Mesothelial cell of epicardium (in vitro differentiated cells): ENCODE data around the gene MCRIP2. TPM values are rescaled to one million over a fixed set of nuclear protein-coding genes. Genes with fewer than 3 reads are reported as not detected.

Experiments used
- DNase-seq, 2 experiments: peaks; one replicate each; pipeline ENCODE4 v3.0.0; 2021; ENCODE audit warnings: low spot score in 2 of 2; ENCODE audit not compliant: unreplicated experiment in 2 of 2
- H3K27ac Mint-ChIP-seq: 2 replicates; pipeline ENCODE4 v1.8.0; 2021; ENCODE audit warnings: mixed read lengths
- H3K27me3 Mint-ChIP-seq: 2 replicates; pipeline ENCODE4 v1.8.0; 2021; ENCODE audit warnings: low read depth, mixed read lengths
- H3K36me3 Mint-ChIP-seq: 2 replicates; pipeline ENCODE4 v1.8.0; 2021; ENCODE audit warnings: mixed read lengths
- H3K4me1 Mint-ChIP-seq: 2 replicates; pipeline ENCODE4 v1.8.0; 2021; ENCODE audit warnings: mixed read lengths
- H3K4me3 Mint-ChIP-seq: 2 replicates; pipeline ENCODE4 v1.8.0; 2021; ENCODE audit warnings: mild to moderate bottlenecking, moderate library complexity, mixed read lengths
- H3K9me3 Mint-ChIP-seq: 2 replicates; pipeline ENCODE4 v1.8.0; 2021; ENCODE audit warnings: mixed read lengths
- CTCF ChIP-seq: fragments of 200-600 bp; sonication (generic); IDR thresholded peaks from one replicate; pipeline ENCODE4 v1.5.0; 2021; ENCODE audit warnings: antibody characterized with exemption; ENCODE audit not compliant: unreplicated experiment
- total RNA-seq: library from RNA; stranded (reverse); gene quantifications from 3 replicates; pipeline ENCODE4 v1.2.1, GENCODE V29; 2021

MCRIP2 gene
- total RNA-seq, 1 donor from 2014 or later = 20.5 TPM

- no peaks in the 10 kb centered on the region for H3K27me3 Mint-ChIP-seq
- peaks cover 6% of the 10 kb centered on the region for H3K4me1 Mint-ChIP-seq
- no peak overlapping the region for H3K27ac Mint-ChIP-seq
- TF ChIP-seq CTCF = no peak
- no peak for DNase-seq
- no peaks in the 10 kb centered on the region for H3K9me3 Mint-ChIP-seq
- no peaks in the 10 kb centered on the region for H3K36me3 Mint-ChIP-seq
- peak overlapping the region; percentile 98 for H3K4me3 Mint-ChIP-seq
Measured at GRCh38 chr16:637081-638018, 4.3 kb upstream of the MCRIP2 start.

- no peaks in the 10 kb centered on the region for H3K9me3 Mint-ChIP-seq
- no peak for DNase-seq
- H3K4me1 Mint-ChIP-seq = peaks cover 6% of the 10 kb centered on the region
- H3K27ac Mint-ChIP-seq = no peak overlapping the region
- H3K27me3 Mint-ChIP-seq = no peaks in the 10 kb centered on the region
- H3K4me3 Mint-ChIP-seq = peak overlapping the region; percentile 55
- TF ChIP-seq CTCF = no peak
- no peaks in the 10 kb centered on the region for H3K36me3 Mint-ChIP-seq
Measured at GRCh38 chr16:638034-638543, 3.5 kb upstream of the MCRIP2 start.

GRCh38 chr16:638836-639235 is 2.8 kb upstream of the MCRIP2 start:
- no peak for DNase-seq
- H3K27ac Mint-ChIP-seq = no peak overlapping the region
- H3K4me3 Mint-ChIP-seq = peak overlapping the region; percentile 31
- peaks cover 6% of the 10 kb centered on the region for H3K4me1 Mint-ChIP-seq
- no peaks in the 10 kb centered on the region for H3K27me3 Mint-ChIP-seq
- no peaks in the 10 kb centered on the region for H3K9me3 Mint-ChIP-seq
- no peaks in the 10 kb centered on the region for H3K36me3 Mint-ChIP-seq
- TF ChIP-seq CTCF = no peak

- peaks cover 8% of the 10 kb centered on the region for H3K4me1 Mint-ChIP-seq
- no peaks in the 10 kb centered on the region for H3K9me3 Mint-ChIP-seq
- DNase-seq = no peak
- H3K27ac Mint-ChIP-seq = no peak overlapping the region
- peak overlapping the region; percentile 39 for H3K4me3 Mint-ChIP-seq
- H3K36me3 Mint-ChIP-seq = no peaks in the 10 kb centered on the region
- no peaks in the 10 kb centered on the region for H3K27me3 Mint-ChIP-seq
- TF ChIP-seq CTCF = no peak
Measured at GRCh38 chr16:640614-641013, 1.0 kb upstream of the MCRIP2 start.

GRCh38 chr16:642189-643049 is 791 bp downstream of the MCRIP2 start:
- no peaks in the 10 kb centered on the region for H3K36me3 Mint-ChIP-seq
- H3K27me3 Mint-ChIP-seq = no peaks in the 10 kb centered on the region
- TF ChIP-seq CTCF = no peak
- H3K9me3 Mint-ChIP-seq = no peaks in the 10 kb centered on the region
- no peak overlapping the region for H3K27ac Mint-ChIP-seq
- peaks cover 4% of the 10 kb centered on the region for H3K4me1 Mint-ChIP-seq
- DNase-seq = no peak
- H3K4me3 Mint-ChIP-seq = peak overlapping the region; percentile 62
